Stomach (tissue), 4 donors: ENCODE measurements around the gene NQO2.

ENCODE experiments used
- EP300 ChIP-seq: sonication (generic); formaldehyde crosslinking; IDR thresholded peaks from one replicate; pipeline ENCODE4 v1.6.1; 2017; ENCODE audit warnings: antibody characterized with exemption
- POLR2A ChIP-seq, 4 donors: fragments of 450-650 bp; IDR thresholded peaks; one replicate each; pipeline ENCODE4 v1.6.1; 2016; ENCODE audit warnings: antibody characterized with exemption in 4 of 4, control low read depth in 2 of 4, mild to moderate bottlenecking in 1 of 4, moderate library complexity in 1 of 4
- POLR2AphosphoS5 ChIP-seq, 3 donors: sonication (generic); formaldehyde crosslinking; IDR thresholded peaks; one replicate each; pipeline ENCODE4 v1.6.1; 2016; ENCODE audit warnings: antibody characterized with exemption in 3 of 3
- TF ChIP-seq, protein P1 (sequence below), 7 experiments: fragments of 450-650 bp in 4 of 7; fragments of 200-600 bp in 3 of 7; sonication (generic) in 3 of 7; IDR thresholded peaks; one replicate each; pipeline ENCODE4 v1.5.1; 2016 to 2019; ENCODE audit warnings: antibody characterized with exemption in 7 of 7, control low read depth in 2 of 7, mild to moderate bottlenecking in 1 of 7

- TF ChIP-seq POLR2AphosphoS5 (IDR thresholded peaks at IDR 0.05), result no peak
- TF ChIP-seq, protein P1, sequence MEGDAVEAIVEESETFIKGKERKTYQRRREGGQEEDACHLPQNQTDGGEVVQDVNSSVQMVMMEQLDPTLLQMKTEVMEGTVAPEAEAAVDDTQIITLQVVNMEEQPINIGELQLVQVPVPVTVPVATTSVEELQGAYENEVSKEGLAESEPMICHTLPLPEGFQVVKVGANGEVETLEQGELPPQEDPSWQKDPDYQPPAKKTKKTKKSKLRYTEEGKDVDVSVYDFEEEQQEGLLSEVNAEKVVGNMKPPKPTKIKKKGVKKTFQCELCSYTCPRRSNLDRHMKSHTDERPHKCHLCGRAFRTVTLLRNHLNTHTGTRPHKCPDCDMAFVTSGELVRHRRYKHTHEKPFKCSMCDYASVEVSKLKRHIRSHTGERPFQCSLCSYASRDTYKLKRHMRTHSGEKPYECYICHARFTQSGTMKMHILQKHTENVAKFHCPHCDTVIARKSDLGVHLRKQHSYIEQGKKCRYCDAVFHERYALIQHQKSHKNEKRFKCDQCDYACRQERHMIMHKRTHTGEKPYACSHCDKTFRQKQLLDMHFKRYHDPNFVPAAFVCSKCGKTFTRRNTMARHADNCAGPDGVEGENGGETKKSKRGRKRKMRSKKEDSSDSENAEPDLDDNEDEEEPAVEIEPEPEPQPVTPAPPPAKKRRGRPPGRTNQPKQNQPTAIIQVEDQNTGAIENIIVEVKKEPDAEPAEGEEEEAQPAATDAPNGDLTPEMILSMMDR (IDR thresholded peaks at IDR 0.05), result no peak
- no peak for TF ChIP-seq EP300
- TF ChIP-seq POLR2A (IDR thresholded peaks at IDR 0.05), result no peak
These were observed 34.7 kb upstream of the NQO2 start for GRCh38 chr6:2964793-2965505.
